Measurements from ENCODE around the gene PLA2G3.

- TF ChIP-seq CTCF (conservative IDR thresholded peaks at IDR 0.05; ENCODE audit: low read depth in 2 of 2) (no peak), NANOG (IDR thresholded peaks at IDR 0.05; ENCODE audit: borderline replicate concordance) (no peak), JUNB (IDR thresholded peaks at IDR 0.05; ENCODE audit: unreplicated experiment) (no peak), REST (IDR thresholded peaks at IDR 0.05; ENCODE audit: unreplicated experiment) (no peak)
These were observed 15.4 kb downstream of the PLA2G3 start for GRCh38 chr22:31124811-31125465.

All from GM23338 (cell line).